HG03025 (cell line): ENCODE results near the gene ABCC1.
"Not testable (repeated sequence)": the region's sequence is repeated elsewhere in the genome, so short reads cannot be mapped to it uniquely, and the experiment has no call there.

ENCODE experiments used
- ATAC-seq: cut with Tn5 transposase; IDR thresholded peaks from one replicate; pipeline ENCODE4 v1.9.1; 2021; ENCODE audit warnings: mild to moderate bottlenecking, moderate library complexity; ENCODE audit not compliant: unreplicated experiment, low FRiP score

Gene ABCC1

GRCh38 chr16:15949210-15950160 lies at the start of gene ABCC1:
Gene ABCC1, plus strand, starts transcription at chr16:15949616. Its CDS starts 136 bp downstream, at chr16:15949752.
- peak; percentile 49 for ATAC-seq

GRCh38 chr16:15900357-15900756 lies 49.1 kb upstream of the ABCC1 start:
- no peak for ATAC-seq

- ATAC-seq: no peak
Measured at GRCh38 chr16:15900901-15901500, 48.4 kb upstream of the ABCC1 start.

- no peak for ATAC-seq
Measured at GRCh38 chr16:15903960-15904359, 45.5 kb upstream of the ABCC1 start.

- ATAC-seq: no peak
Measured at GRCh38 chr16:15906439-15906838, 43.0 kb upstream of the ABCC1 start.

GRCh38 chr16:15907863-15908478 lies 41.4 kb upstream of the ABCC1 start:
- peak; percentile 99 for ATAC-seq

GRCh38 chr16:15911198-15911597 lies 38.2 kb upstream of the ABCC1 start:
- no peak for ATAC-seq

GRCh38 chr16:15913046-15913698 lies 36.2 kb upstream of the ABCC1 start:
- no peak for ATAC-seq

GRCh38 chr16:15915555-15916081 lies 33.8 kb upstream of the ABCC1 start:
- no peak for ATAC-seq

GRCh38 chr16:15916323-15916722 lies 33.1 kb upstream of the ABCC1 start:
- no peak for ATAC-seq

- not testable (repeated sequence) for ATAC-seq
Measured at GRCh38 chr16:15918314-15918713, 31.1 kb upstream of the ABCC1 start.

GRCh38 chr16:15919331-15919730 lies 30.1 kb upstream of the ABCC1 start:
- ATAC-seq: no peak

GRCh38 chr16:15924996-15925395 lies 24.4 kb upstream of the ABCC1 start:
- ATAC-seq: no peak

GRCh38 chr16:15925631-15926030 lies 23.8 kb upstream of the ABCC1 start:
- ATAC-seq: no peak

- ATAC-seq: no peak
Measured at GRCh38 chr16:15928261-15929104, 20.9 kb upstream of the ABCC1 start.

- no peak for ATAC-seq
Measured at GRCh38 chr16:15932939-15933338, 16.5 kb upstream of the ABCC1 start.

GRCh38 chr16:15933781-15934180 lies 15.6 kb upstream of the ABCC1 start:
- no peak for ATAC-seq

- ATAC-seq: no peak
Measured at GRCh38 chr16:15934991-15935390, 14.4 kb upstream of the ABCC1 start.

GRCh38 chr16:15936809-15937208 lies 12.6 kb upstream of the ABCC1 start:
- not testable (repeated sequence) for ATAC-seq
